GM12875 (cell line): ENCODE measurements around the gene TRIM49D1.
"Not testable (repeated sequence)": the region's sequence is repeated elsewhere in the genome, so short reads cannot be mapped to it uniquely, and the experiment has no call there.

Source experiments
- H3K4me3 ChIP-seq: one replicate; pipeline ENCODE4 v1.5.1; 2011; ENCODE audit warnings: low read depth, low read length, control low read depth
- TF ChIP-seq, protein P1 (sequence below): IDR thresholded peaks from 2 replicates; pipeline ENCODE4 v1.5.1; 2011; ENCODE audit warnings: low read depth, mild to moderate bottlenecking, control low read depth, inconsistent platforms, low read length, moderate library complexity, borderline replicate concordance; ENCODE audit not compliant: insufficient read depth

The TRIM49D1 gene

DNA sequence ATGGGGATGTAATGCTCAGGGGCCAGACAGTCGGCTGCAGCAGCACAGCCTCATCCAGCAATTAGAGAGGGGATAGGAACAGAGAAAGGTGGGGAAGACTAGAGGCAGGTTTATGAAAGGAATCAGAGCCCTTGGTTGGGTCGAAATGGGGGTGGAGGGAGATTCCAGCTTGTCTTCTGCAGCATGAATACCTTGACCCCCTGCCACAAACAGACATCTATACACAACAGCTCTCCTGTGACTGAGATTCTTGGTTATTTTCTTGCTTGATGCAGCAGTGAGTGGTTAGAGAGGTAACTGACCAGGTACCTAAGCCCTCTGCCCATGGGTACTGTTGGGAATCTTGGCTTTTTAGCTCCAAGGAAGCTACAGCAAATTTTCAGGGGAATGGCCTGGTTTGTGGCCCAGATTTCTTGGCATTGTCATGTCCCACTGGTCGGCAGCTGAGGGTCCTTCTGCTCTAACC, at the start of gene TRIM49D1:
Gene TRIM49D1 (minus strand): TSS at position 51 of the 466 bp plus-strand sequence. CDS start 4,535 bp downstream, outside the sequence.
- TF ChIP-seq, protein P1, sequence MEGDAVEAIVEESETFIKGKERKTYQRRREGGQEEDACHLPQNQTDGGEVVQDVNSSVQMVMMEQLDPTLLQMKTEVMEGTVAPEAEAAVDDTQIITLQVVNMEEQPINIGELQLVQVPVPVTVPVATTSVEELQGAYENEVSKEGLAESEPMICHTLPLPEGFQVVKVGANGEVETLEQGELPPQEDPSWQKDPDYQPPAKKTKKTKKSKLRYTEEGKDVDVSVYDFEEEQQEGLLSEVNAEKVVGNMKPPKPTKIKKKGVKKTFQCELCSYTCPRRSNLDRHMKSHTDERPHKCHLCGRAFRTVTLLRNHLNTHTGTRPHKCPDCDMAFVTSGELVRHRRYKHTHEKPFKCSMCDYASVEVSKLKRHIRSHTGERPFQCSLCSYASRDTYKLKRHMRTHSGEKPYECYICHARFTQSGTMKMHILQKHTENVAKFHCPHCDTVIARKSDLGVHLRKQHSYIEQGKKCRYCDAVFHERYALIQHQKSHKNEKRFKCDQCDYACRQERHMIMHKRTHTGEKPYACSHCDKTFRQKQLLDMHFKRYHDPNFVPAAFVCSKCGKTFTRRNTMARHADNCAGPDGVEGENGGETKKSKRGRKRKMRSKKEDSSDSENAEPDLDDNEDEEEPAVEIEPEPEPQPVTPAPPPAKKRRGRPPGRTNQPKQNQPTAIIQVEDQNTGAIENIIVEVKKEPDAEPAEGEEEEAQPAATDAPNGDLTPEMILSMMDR: no peak
- H3K4me3 ChIP-seq: no peak within 1 kb of the TSS

DNA sequence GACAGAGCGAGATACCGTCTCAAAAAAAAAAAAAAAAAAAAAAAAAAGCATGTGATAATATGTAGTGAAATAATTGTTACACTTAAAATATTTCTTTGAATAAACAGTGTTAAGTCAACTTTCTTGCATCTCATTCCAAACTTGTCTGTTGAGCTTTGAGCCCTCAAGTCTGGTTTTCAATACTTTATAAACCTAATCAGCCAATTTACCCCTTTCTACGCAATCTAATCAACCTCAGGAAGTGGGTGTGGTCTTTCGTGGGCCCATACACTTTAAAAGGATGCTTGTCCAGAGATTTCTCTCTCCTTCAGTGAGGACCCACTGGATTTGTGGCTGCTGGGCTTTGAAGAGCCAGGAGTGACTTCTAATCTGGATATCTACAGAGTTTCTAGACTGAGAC, 43.7 kb upstream of the TRIM49D1 start, which contains the start of gene TRIM64:
Gene TRIM64 (plus strand): TSS at position 301 of the 400 bp plus-strand sequence. CDS start 2,467 bp downstream, outside the sequence.
- H3K4me3 ChIP-seq: not testable (repeated sequence)

DNA sequence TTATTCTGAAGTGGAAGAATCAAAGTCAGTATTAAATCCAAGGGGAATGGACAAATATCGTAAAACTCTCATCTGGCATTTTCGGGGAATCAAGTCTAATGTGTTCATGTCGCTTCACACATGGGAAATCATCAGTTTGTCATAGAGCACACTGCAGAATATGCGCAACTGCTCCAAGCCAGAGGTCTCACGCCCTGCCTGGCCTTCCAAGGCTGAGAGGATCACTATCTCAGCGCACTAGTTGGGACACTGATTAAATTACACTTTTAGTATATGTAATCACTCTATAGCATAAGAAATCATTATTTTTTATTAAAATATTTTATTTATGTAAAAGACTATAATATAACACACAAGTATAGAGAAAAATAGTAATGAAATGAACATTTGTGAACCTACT, 38.8 kb upstream of the TRIM49D1 start:
- not testable (repeated sequence) for H3K4me3 ChIP-seq

- H3K4me3 ChIP-seq: not testable (repeated sequence)
Measured at GRCh38 chr11:89923764-89924163, 1.7 kb upstream of the TRIM49D1 start, which contains the start of gene TRIM49D2. TRIM49D2 (plus strand) TSS chr11:89924064; CDS start chr11:89926762, 2,698 bp downstream.

- not testable (repeated sequence) for H3K4me3 ChIP-seq
Measured at GRCh38 chr11:89900809-89901208, 21.2 kb downstream of the TRIM49D1 start.

DNA sequence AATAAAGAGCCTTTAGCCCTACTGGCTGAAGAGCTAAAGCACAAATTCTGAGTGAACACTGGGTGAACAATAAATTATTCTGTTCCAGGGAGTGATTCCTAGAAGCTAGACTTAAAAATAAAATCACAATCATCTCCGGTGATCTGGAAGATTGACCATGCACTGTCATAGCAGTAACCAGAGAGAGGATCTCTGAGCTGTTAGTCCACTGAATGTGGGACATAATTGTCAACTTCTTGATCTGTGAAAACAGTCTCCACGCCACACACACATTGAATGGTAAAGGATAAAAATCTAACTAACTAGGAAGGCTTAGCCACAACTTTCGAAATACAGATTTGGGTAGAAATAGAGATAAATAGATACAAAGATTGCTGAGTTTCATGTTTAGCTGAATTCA, 28.8 kb downstream of the TRIM49D1 start:
- not testable (repeated sequence) for H3K4me3 ChIP-seq

- H3K4me3 ChIP-seq: not testable (repeated sequence)
Measured at GRCh38 chr11:89877511-89877910, 44.5 kb downstream of the TRIM49D1 start.

GRCh38 chr11:89872588-89872987, 49.5 kb downstream of the TRIM49D1 start:
- not testable (repeated sequence) for H3K4me3 ChIP-seq

DNA sequence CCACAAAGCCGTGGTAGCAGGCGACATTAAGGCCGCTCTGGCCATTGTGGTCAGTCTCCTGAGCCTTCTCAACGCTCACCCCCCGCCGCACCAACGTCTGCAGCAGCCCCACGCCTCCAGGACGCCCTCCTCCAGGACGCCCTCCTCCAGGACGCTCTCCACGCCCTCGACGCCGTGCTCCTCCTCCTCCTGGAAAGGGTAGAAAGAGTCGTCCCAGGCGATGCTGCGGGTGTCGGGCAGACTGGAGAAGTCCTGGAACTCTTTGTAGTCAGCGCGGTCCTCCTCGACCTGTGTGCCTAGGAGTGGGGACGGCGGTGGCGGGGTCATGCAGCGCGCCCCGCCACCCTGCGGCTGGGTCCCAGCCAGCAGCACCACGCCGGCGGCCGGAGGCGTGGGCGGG, 56.8 kb downstream of the TRIM49D1 start:
- not testable (repeated sequence) for H3K4me3 ChIP-seq

GRCh38 chr11:89863906-89864704, 57.9 kb downstream of the TRIM49D1 start:
- not testable (repeated sequence) for H3K4me3 ChIP-seq
